MCF 10A (cell line): Measurements from ENCODE around the gene ZFYVE16. TPM values are rescaled to one million over a fixed set of nuclear protein-coding genes. Genes with fewer than 3 reads are reported as not detected.
"Not testable (repeated sequence)": the region's sequence is repeated elsewhere in the genome, so short reads cannot be mapped to it uniquely, and the experiment has no call there.

Experiments used
- BruUV-seq: library from RNA; stranded (reverse); fragments of 400-500 nt; replicated peaks from 2 replicates; lab custom pipeline; 2021; lab: Mats Ljungman, UMichigan
- CTCF ChIA-PET: fragments of 300-600 bp; sonication (Branson Sonifier 250); formaldehyde crosslinking; extraction: SDS; loops from one replicate; lab custom pipeline; 2021; ENCODE audit warnings: antibody characterized with exemption, inconsistent platforms; lab: Yijun Ruan, JAX
- POLR2A ChIA-PET: fragments of 300-600, 350-650 bp; sonication (Branson Sonifier 250); formaldehyde crosslinking; extraction: SDS; loops from one replicate; lab custom pipeline; 2020; ENCODE audit warnings: antibody characterized with exemption, inconsistent platforms; lab: Yijun Ruan, JAX
- DNase-seq: peaks from one replicate; pipeline ENCODE4 v3.0.0-alpha.2; 2018; ENCODE audit not compliant: unreplicated experiment
- H3K27ac Mint-ChIP-seq: one replicate; pipeline ENCODE4 v1.8.0; 2022; ENCODE audit warnings: mild to moderate bottlenecking, low read depth, mixed read lengths; ENCODE audit not compliant: unreplicated experiment
- H3K27me3 Mint-ChIP-seq: one replicate; pipeline ENCODE4 v1.8.0; 2022; ENCODE audit warnings: mixed read lengths; ENCODE audit not compliant: insufficient read depth, unreplicated experiment
- H3K36me3 Mint-ChIP-seq: one replicate; pipeline ENCODE4 v1.8.0; 2022; ENCODE audit warnings: mild to moderate bottlenecking, moderate library complexity, mixed read lengths; ENCODE audit not compliant: insufficient read depth, unreplicated experiment
- H3K4me1 Mint-ChIP-seq: one replicate; pipeline ENCODE4 v1.8.0; 2022; ENCODE audit warnings: mixed read lengths; ENCODE audit not compliant: insufficient read depth, unreplicated experiment
- H3K4me3 Mint-ChIP-seq: one replicate; pipeline ENCODE4 v1.8.0; 2022; ENCODE audit warnings: mild to moderate bottlenecking, moderate library complexity, mixed read lengths; ENCODE audit not compliant: unreplicated experiment
- H3K9me3 Mint-ChIP-seq: one replicate; pipeline ENCODE4 v1.8.0; 2022; ENCODE audit warnings: mixed read lengths; ENCODE audit not compliant: unreplicated experiment
- intact Hi-C: fragments of 100-400 bp; cut with micrococcal nuclease; formaldehyde crosslinking; loops from 2 replicates; pipeline ENCODE4 v1.14.1; 2022
- total RNA-seq: library from RNA; stranded (reverse); gene quantifications from 2 replicates; pipeline ENCODE4 v1.2.3, GENCODE V29; 2022
- TF ChIP-seq, protein P1 (sequence below): fragments of 200-600 bp; IDR thresholded peaks from one replicate; pipeline ENCODE4 v1.8.0; 2022; ENCODE audit warnings: antibody characterized with exemption, mild to moderate bottlenecking; ENCODE audit not compliant: unreplicated experiment

The ZFYVE16 gene
- total RNA-seq, 1 experiment from 2014 or later, result 34.8 TPM

DNA sequence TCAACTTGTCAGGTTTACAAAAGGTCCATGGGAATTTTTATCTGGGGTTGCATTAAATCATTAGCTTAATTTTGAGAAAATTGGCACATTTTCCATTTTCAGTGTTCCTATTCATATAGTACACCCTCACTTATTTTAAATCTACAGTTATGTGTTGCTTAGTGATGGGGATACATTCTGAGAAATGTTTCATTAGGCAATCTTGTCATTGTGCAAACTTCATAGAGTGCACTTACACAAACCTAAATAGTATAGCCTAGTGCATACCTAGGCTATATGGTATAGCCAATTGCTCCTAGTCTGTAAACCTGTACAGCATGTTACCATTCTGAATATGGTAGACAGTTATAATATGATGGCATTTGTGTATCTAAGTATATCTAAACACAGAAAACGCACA is 60.3 kb downstream of the ZFYVE16 start:
- no peak for DNase-seq
- Mint-ChIP-seq H3K9me3 (peaks cover 9% of the 10 kb centered on the region), H3K27ac (peak overlapping the region; percentile 96), H3K27me3 (no peaks in the 10 kb centered on the region), H3K36me3 (peaks cover 40% of the 10 kb centered on the region), H3K4me1 (peaks cover 19% of the 10 kb centered on the region), H3K4me3 (no peak overlapping the region)
- TF ChIP-seq, protein P1, sequence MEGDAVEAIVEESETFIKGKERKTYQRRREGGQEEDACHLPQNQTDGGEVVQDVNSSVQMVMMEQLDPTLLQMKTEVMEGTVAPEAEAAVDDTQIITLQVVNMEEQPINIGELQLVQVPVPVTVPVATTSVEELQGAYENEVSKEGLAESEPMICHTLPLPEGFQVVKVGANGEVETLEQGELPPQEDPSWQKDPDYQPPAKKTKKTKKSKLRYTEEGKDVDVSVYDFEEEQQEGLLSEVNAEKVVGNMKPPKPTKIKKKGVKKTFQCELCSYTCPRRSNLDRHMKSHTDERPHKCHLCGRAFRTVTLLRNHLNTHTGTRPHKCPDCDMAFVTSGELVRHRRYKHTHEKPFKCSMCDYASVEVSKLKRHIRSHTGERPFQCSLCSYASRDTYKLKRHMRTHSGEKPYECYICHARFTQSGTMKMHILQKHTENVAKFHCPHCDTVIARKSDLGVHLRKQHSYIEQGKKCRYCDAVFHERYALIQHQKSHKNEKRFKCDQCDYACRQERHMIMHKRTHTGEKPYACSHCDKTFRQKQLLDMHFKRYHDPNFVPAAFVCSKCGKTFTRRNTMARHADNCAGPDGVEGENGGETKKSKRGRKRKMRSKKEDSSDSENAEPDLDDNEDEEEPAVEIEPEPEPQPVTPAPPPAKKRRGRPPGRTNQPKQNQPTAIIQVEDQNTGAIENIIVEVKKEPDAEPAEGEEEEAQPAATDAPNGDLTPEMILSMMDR, result no peak
- intact Hi-C loops, result no loop called here
- ChIA-PET CTCF (interaction anchor here (2.0 kb wide), 1 partner anchor 12 kb away, joined by 12 read pairs; no protein-coding TSS in a partner anchor), POLR2A (interaction anchor here (0.7 to 4.4 kb wide), 6 partner anchors 10 to 198 kb away, joined by 3 to 58 read pairs (median 14); partner anchors contain the start of genes FAM151B and ZFYVE16)
- no TSS peak for BruUV-seq

- H3K9me3 Mint-ChIP-seq, DNase-seq, H3K27ac Mint-ChIP-seq, intact Hi-C loops, H3K4me3 Mint-ChIP-seq, POLR2A ChIA-PET, H3K27me3 Mint-ChIP-seq, BruUV-seq: not testable (repeated sequence)
- H3K36me3 Mint-ChIP-seq, result peaks cover 29% of the 10 kb centered on the region
- H3K4me1 Mint-ChIP-seq, result peaks cover 19% of the 10 kb centered on the region
- CTCF ChIA-PET, result interaction anchor here (0.7 to 1.2 kb wide), 2 partner anchors 10 to 31 kb away, joined by 3 to 5 read pairs; no protein-coding TSS in a partner anchor
Measured at GRCh38 chr5:80470631-80471030, 62.8 kb downstream of the ZFYVE16 start.

DNA sequence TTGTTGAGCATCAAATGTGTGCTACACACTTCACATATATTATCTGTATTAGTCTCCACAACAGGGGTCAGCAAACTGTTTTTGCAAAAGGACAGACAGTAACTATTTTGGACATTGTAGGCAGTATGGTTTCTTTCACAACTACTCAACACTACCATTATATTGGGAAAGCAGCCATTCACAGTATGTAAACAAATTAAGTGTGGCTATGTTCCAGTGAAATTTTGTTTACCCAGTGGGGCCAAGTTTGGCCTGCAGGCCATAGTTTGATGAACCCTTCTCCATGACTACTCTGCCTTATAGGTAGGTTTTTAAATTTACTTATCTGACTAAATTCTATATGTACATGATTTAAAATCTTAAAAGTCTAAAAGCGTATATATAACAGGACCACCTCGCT is 67.1 kb downstream of the ZFYVE16 start:
- intact Hi-C loops, result no loop called here
- POLR2A ChIA-PET, result no interaction called here
- BruUV-seq, result no TSS peak
- Mint-ChIP-seq H3K4me3 (no peak overlapping the region), H3K4me1 (no peaks in the 10 kb centered on the region), H3K27me3 (no peaks in the 10 kb centered on the region), H3K27ac (no peak overlapping the region), H3K36me3 (peaks cover 46% of the 10 kb centered on the region), H3K9me3 (peaks cover 9% of the 10 kb centered on the region)
- CTCF ChIA-PET, result no interaction called here
- no peak for DNase-seq
- TF ChIP-seq, protein P1, result no peak

DNA sequence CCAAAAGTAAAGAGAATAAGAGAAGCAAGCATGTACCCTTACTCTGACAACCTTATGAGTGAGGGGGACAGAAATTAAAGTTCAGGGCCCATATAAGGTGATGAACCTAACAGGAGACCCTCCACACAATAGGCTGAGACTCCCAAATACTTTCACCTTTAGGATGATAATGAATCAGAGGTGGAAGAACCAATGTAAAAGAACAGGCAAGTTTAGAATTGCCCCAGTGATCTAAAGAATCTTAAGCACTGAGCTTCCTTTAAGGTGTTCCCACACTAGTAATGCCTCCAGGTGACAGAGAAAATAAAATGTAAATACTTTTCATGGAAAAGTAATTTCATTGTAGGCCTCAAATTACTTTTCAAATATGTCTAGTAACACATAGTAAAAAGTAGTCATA is 71.8 kb downstream of the ZFYVE16 start:
- ChIA-PET POLR2A (interaction anchor here (2.8 kb wide), 1 partner anchor 72 kb away, joined by 7 read pairs; the partner anchor contains the start of gene ZFYVE16), CTCF (interaction anchor here (0.6 to 3.8 kb wide), 6 partner anchors 10 to 707 kb away, joined by 3 to 35 read pairs (median 8); no protein-coding TSS in a partner anchor)
- BruUV-seq, result no TSS peak
- no peaks in the 10 kb centered on the region for H3K27me3 Mint-ChIP-seq
- peaks cover 76% of the 10 kb centered on the region for H3K36me3 Mint-ChIP-seq
- H3K27ac Mint-ChIP-seq, result no peak overlapping the region
- intact Hi-C loops, result loop anchor here (2.0 kb wide), 1 partner anchor 193 kb away; no protein-coding TSS in a partner anchor
- peaks cover 6% of the 10 kb centered on the region for H3K9me3 Mint-ChIP-seq
- H3K4me3 Mint-ChIP-seq, result no peak overlapping the region
- TF ChIP-seq, protein P1, result no peak
- peaks cover 8% of the 10 kb centered on the region for H3K4me1 Mint-ChIP-seq
- DNase-seq, result no peak
